Large intestine (tissue), 3 donors: Measurements from ENCODE around the gene CTTN. TPM values are rescaled to one million over a fixed set of nuclear protein-coding genes. Genes with fewer than 3 reads are reported as not detected.
"Not testable (repeated sequence)": the region's sequence is repeated elsewhere in the genome, so short reads cannot be mapped to it uniquely, and the experiment has no call there.

Source experiments
- DNase-seq, 2 donors: peaks; one replicate each; pipeline versions ENCODE4 v3.0.0 to v3.0.0-alpha.2; 2013
- H3K27ac ChIP-seq: one replicate; pipeline ENCODE4 v1.5.1; 2013; ENCODE audit warnings: low read length
- H3K27me3 ChIP-seq: 2 replicates; pipeline ENCODE4 v1.6.1; 2013; ENCODE audit warnings: low read length; ENCODE audit not compliant: control insufficient read depth, insufficient read depth
- H3K36me3 ChIP-seq: 2 replicates; pipeline ENCODE4 v1.6.1; 2013; ENCODE audit warnings: low read length; ENCODE audit not compliant: control insufficient read depth, insufficient read depth
- H3K4me1 ChIP-seq: one replicate; pipeline ENCODE4 v1.6.1; 2013; ENCODE audit warnings: low read length; ENCODE audit not compliant: control insufficient read depth, insufficient read depth
- H3K4me3 ChIP-seq: one replicate; pipeline ENCODE4 v1.5.1; 2013; ENCODE audit warnings: low read length
- H3K9me3 ChIP-seq: one replicate; pipeline ENCODE4 v1.6.1; 2013; ENCODE audit warnings: mild to moderate bottlenecking, low read depth, low read length, moderate library complexity; ENCODE audit not compliant: control insufficient read depth
- WGBS: methylation state at CpG from one replicate; pipeline ENCODE4 v1.1.5; 2013; ENCODE audit warnings: low lambda C conversion rate; ENCODE audit not compliant: insufficient coverage; 5-methylcytosine and 5-hydroxymethylcytosine counted together
- polyA plus RNA-seq: library from polyadenylated mRNA; unstranded; fragments of 120-200 nt; gene quantifications from one replicate; pipeline ENCODE4 v1.2.1, GENCODE V29; 2013

The CTTN gene
- polyA plus RNA-seq, 1 donor = 224 TPM

DNA sequence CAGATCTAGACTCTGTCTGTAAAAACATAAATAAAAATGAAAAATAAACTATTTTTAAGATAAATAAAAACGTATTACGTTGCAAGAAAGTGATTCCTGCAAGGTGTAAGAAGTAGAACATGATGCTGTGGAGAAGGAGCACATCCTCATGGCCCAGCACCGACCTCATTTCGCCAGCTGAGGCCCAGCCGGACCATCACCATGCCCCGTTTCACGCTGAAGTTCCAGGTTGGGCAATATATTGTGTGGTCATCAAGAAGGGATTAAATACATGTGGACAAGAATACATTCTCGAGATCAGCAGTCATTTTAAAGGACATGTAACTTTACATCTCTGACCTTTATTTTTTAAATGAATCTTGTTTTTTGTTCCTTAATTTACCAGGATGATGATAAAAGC, 20.7 kb upstream of the CTTN start:
- peaks cover 58% of the 10 kb centered on the region for H3K36me3 ChIP-seq
- H3K4me1 ChIP-seq = no peaks in the 10 kb centered on the region

DNA sequence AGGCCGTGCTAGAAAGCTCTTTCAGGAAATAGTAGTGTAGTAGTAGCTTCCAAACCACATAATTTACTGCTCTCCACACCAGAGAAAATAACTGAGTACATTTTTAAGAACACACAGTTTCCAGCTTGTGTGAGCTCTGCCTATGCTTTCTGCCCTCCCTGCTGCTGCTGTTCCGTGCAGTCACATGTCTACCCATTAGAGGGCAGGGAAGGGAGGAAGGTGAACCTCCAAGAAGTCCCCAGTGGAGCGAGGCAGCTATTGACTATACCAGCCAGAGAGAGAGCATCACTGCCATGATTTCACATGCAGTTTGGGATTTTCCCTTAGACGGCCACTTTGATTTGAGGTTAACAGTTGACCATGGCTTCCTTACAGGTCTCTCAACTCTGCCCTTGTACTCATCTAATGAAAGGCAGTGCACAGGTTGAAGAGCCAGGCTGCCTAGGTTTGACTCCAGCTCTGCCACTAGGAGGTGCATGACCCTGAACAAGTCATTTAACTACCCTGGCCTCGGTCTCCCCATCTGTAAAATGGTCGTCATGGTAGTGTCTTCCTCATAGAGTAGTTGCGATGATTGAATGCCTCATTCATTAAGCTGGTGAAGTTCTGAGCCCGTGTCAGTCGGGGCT, 19.7 kb upstream of the CTTN start:
- DNase-seq = no peak
- Histone ChIP-seq H3K9me3 (no peaks in the 10 kb centered on the region), H3K4me3 (no peak overlapping the region), H3K27me3 (no peaks in the 10 kb centered on the region), H3K27ac (no peak overlapping the region), H3K36me3 (peaks cover 53% of the 10 kb centered on the region), H3K4me1 (no peaks in the 10 kb centered on the region)
- WGBS = no CpG with 5 or more reads among the region's 9 CpGs

More for the DNA sequence above, 20.7 kb upstream of the CTTN start:
- DNase-seq = no peak
- H3K27me3 ChIP-seq = no peaks in the 10 kb centered on the region
- WGBS = 92% methylated on average over 3 of the region's 8 CpGs
- H3K4me3 ChIP-seq = no peak overlapping the region
- no peak overlapping the region for H3K27ac ChIP-seq
- no peaks in the 10 kb centered on the region for H3K9me3 ChIP-seq

DNA sequence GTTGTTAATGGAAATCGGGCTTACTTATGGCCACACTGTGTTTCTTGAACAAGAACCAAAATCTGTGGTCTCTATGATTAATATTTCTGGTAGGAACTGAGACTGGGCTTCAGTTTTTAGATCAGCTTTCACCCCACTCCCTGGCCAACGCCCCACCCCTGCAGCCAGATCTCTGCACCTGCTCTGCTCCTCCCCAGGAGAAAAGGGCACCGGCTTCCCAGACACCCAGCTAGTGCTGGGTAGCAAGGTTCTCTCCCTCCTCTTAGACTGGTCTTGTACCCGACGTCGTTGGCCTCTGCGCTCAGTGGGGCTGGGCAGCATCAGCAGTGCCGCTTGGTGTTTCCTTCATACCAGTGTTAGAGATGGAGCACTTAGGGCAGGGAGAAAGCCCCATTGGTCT, 17.0 kb upstream of the CTTN start:
- DNase-seq = no peak
- peaks cover 46% of the 10 kb centered on the region for H3K36me3 ChIP-seq
- no peaks in the 10 kb centered on the region for H3K27me3 ChIP-seq
- no CpG with 5 or more reads among the region's 8 CpGs for WGBS
- no peak overlapping the region for H3K4me3 ChIP-seq
- no peaks in the 10 kb centered on the region for H3K4me1 ChIP-seq
- H3K27ac ChIP-seq = no peak overlapping the region
- H3K9me3 ChIP-seq = no peaks in the 10 kb centered on the region

GRCh38 chr11:70381872-70382861, 16.2 kb upstream of the CTTN start:
- Histone ChIP-seq H3K4me3 (no peak overlapping the region), H3K27me3 (no peaks in the 10 kb centered on the region), H3K4me1 (no peaks in the 10 kb centered on the region), H3K27ac (peak overlapping the region; percentile 20), H3K36me3 (peaks cover 43% of the 10 kb centered on the region), H3K9me3 (no peaks in the 10 kb centered on the region)
- 86% methylated on average over 1 of the region's 15 CpGs for WGBS
- peak in 1 of 2 donors; percentile 20 for DNase-seq

GRCh38 chr11:70383664-70384565, 14.4 kb upstream of the CTTN start:
- Histone ChIP-seq H3K4me1 (no peaks in the 10 kb centered on the region), H3K27ac (no peak overlapping the region), H3K9me3 (no peaks in the 10 kb centered on the region), H3K36me3 (peaks cover 27% of the 10 kb centered on the region), H3K27me3 (no peaks in the 10 kb centered on the region), H3K4me3 (no peak overlapping the region)
- DNase-seq = no peak
- 80% methylated on average over 1 of the region's 11 CpGs for WGBS

- Histone ChIP-seq H3K27me3 (no peaks in the 10 kb centered on the region), H3K36me3 (peaks cover 26% of the 10 kb centered on the region), H3K27ac (no peak overlapping the region), H3K9me3 (no peaks in the 10 kb centered on the region), H3K4me3 (no peak overlapping the region), H3K4me1 (no peaks in the 10 kb centered on the region)
- DNase-seq = no peak
- WGBS = 100% methylated on average over 1 of the region's 18 CpGs
These were observed 13.7 kb upstream of the CTTN start for GRCh38 chr11:70384566-70385152.

DNA sequence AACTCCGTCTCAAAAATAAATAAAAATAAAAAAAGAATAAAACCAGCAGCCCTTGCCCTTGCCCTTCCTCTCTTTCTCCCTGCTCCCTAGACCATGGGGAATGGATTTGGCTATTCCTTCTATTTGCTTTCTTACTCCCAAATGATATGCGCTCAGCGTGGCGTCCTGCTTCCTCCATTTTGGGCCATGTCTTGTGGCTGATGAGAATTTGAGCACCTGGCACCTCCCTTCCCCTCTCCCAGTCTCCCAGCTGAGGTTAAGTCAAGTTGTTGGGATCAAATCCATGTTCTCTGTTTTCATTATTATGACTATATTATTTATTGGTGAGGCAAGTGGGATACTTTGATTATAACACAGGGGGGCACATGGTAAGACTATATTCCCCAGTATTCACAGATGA, 10.8 kb upstream of the CTTN start:
- DNase-seq = no peak
- WGBS = no CpG with 5 or more reads among the region's 4 CpGs
- no peak overlapping the region for H3K27ac ChIP-seq
- no peaks in the 10 kb centered on the region for H3K27me3 ChIP-seq
- peaks cover 16% of the 10 kb centered on the region for H3K36me3 ChIP-seq
- H3K4me3 ChIP-seq = no peak overlapping the region
- no peaks in the 10 kb centered on the region for H3K9me3 ChIP-seq
- no peaks in the 10 kb centered on the region for H3K4me1 ChIP-seq

- no peak for DNase-seq
- Histone ChIP-seq H3K36me3 (peaks cover 11% of the 10 kb centered on the region), H3K27me3 (no peaks in the 10 kb centered on the region), H3K9me3 (no peaks in the 10 kb centered on the region), H3K4me1 (no peaks in the 10 kb centered on the region), H3K27ac (no peak overlapping the region), H3K4me3 (no peak overlapping the region)
- WGBS = 92% methylated on average over 2 of the region's 6 CpGs
These were observed 9.1 kb upstream of the CTTN start for GRCh38 chr11:70389201-70389600.

GRCh38 chr11:70390882-70391281, 7.4 kb upstream of the CTTN start:
- DNase-seq, H3K4me3 ChIP-seq, H3K36me3 ChIP-seq, H3K4me1 ChIP-seq, H3K9me3 ChIP-seq, H3K27ac ChIP-seq, H3K27me3 ChIP-seq: not testable (repeated sequence)
- no CpG with 5 or more reads among the region's 7 CpGs for WGBS
